NCI-H2107 treated with DMSO at 0.1 percent for 48 hours (cell line): ENCODE measurements around the gene TARP.

Source experiments
- DNase-seq: peaks from one replicate; lab custom pipeline; 2025; ENCODE audit not compliant: unreplicated experiment; lab: John Stamatoyannopoulos, UW

Gene TARP

GRCh38 chr7:38273286-38273995 lies at the start of gene TARP:
Gene TARP, minus strand, starts transcription at chr7:38273636.
- no peak for DNase-seq

GRCh38 chr7:38323156-38323555 lies 49.7 kb upstream of the TARP start:
- no peak for DNase-seq

- DNase-seq, result no peak
Observed at GRCh38 chr7:38322461-38322860, 49.0 kb upstream of the TARP start.

- no peak for DNase-seq
Observed at GRCh38 chr7:38321967-38322366, 48.5 kb upstream of the TARP start.

GRCh38 chr7:38321515-38321944 lies 48.1 kb upstream of the TARP start:
- no peak for DNase-seq

- DNase-seq, result no peak
Observed at GRCh38 chr7:38321050-38321449, 47.6 kb upstream of the TARP start.

- no peak for DNase-seq
Observed at GRCh38 chr7:38319873-38320272, 46.4 kb upstream of the TARP start.

GRCh38 chr7:38318803-38319416 lies 45.5 kb upstream of the TARP start:
- peak; percentile 99 for DNase-seq

- DNase-seq, result no peak
Observed at GRCh38 chr7:38318241-38318640, 44.8 kb upstream of the TARP start.

- no peak for DNase-seq
Observed at GRCh38 chr7:38317515-38317914, 44.1 kb upstream of the TARP start.

- DNase-seq, result no peak
Observed at GRCh38 chr7:38316733-38317360, 43.4 kb upstream of the TARP start.

- no peak for DNase-seq
Observed at GRCh38 chr7:38315410-38315809, 42.0 kb upstream of the TARP start.

- DNase-seq, result no peak
Observed at GRCh38 chr7:38312821-38313220, 39.4 kb upstream of the TARP start.

GRCh38 chr7:38311329-38311937 lies 38.0 kb upstream of the TARP start:
- peak; percentile 25 for DNase-seq

GRCh38 chr7:38310591-38311101 lies 37.2 kb upstream of the TARP start:
- no peak for DNase-seq

- DNase-seq, result no peak
Observed at GRCh38 chr7:38309555-38309954, 36.1 kb upstream of the TARP start.

GRCh38 chr7:38308140-38308539 lies 34.7 kb upstream of the TARP start:
- no peak for DNase-seq

- no peak for DNase-seq
Observed at GRCh38 chr7:38307640-38308039, 34.2 kb upstream of the TARP start.

- no peak for DNase-seq
Observed at GRCh38 chr7:38306914-38307313, 33.5 kb upstream of the TARP start.

- DNase-seq, result no peak
Observed at GRCh38 chr7:38306171-38306570, 32.7 kb upstream of the TARP start.

GRCh38 chr7:38303866-38304265 lies 30.4 kb upstream of the TARP start:
- no peak for DNase-seq

GRCh38 chr7:38300175-38300574 lies 26.7 kb upstream of the TARP start:
- DNase-seq, result no peak
